DOHH2 (cell line): ENCODE data around the gene HIKESHI.

Experiments
- CTCF ChIP-seq: fragments of 200-600 bp; sonication (generic); IDR thresholded peaks from one replicate; pipeline ENCODE4 v1.5.1; 2014; ENCODE audit warnings: antibody characterized with exemption, mild to moderate bottlenecking, low read depth, low read length; ENCODE audit not compliant: poor library complexity, severe bottlenecking
- EZH2phosphoT487 ChIP-seq: fragments of 200-600 bp; sonication (generic); IDR thresholded peaks from 2 replicates; pipeline ENCODE4 v1.6.1; 2017; ENCODE audit warnings: borderline replicate concordance, mild to moderate bottlenecking, antibody characterized with exemption, low read length, moderate library complexity, mixed read lengths

- TF ChIP-seq CTCF (no peak), EZH2phosphoT487 (no peak)
Measured at GRCh38 chr11:86262387-86262786, 39.7 kb upstream of the HIKESHI start.
